GM19025 (cell line): ENCODE measurements around the gene ATP5PD.
"Not testable (repeated sequence)": the region's sequence is repeated elsewhere in the genome, so short reads cannot be mapped to it uniquely, and the experiment has no call there.

Experiments used
- ATAC-seq: cut with Tn5 transposase; IDR thresholded peaks from one replicate; pipeline ENCODE4 v1.9.1; 2021; ENCODE audit warnings: mild to moderate bottlenecking, low read depth, moderate library complexity; ENCODE audit not compliant: unreplicated experiment

Gene ATP5PD

DNA sequence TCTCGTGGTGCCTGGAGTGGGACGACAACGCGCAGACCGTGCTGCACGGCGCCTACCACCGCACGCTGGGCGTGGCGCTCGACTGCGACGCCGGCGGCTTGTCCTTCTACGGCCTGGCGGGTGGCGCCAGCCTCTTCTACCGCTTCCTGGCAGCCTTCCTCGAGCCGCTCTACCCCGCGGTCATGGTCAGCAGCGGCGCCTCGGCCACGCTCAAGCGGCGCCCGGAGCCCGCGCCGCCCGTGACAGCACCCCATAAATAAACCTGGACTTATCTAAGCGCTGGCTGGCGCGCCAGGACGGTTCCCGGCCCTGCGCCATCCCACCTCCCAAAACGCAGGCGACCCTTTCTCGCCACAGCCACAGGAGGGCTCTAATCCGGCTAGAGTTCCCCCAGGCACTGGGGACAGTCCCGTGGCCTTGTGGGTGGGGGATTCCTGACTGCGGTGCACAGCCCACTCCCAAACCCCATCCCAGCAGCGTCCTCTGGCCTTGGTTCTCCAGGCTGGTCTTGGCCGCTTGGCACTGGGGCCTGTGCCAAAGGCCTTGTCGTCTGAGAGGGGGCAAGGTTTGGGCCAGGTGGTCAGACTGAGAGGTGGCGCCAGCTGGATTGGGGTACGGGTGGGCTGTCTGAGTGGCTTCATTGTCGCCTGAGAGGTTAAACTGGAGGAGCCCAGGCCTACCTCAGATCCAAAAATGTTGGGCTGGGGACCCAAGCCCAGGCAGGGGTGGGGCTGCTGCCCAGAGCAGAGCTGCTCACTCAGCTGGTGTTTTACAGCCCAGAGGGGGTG is 30.9 kb upstream of the ATP5PD start:
- ATAC-seq: peak; percentile 44

DNA sequence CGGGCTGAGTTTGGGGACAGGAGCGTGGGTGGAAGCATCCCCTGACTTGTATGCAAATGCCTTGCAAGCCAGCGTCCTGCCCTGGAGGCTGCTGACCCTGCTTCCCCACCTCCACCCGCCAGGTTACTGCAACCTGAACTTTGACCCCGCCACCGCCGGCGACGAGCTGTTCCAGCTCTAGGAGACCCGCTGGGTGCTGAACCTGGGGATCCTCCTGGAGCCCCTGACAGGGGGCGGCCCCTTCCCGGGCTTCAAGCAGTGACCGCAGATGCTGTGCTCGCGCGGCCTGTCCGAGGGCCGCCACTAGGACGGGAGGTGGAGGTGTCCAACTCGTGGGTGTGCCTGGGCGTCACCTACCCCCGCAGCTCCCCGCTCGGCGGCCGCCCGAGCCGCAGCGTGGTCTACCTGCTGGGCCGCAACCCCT is 30.3 kb upstream of the ATP5PD start:
- no peak for ATAC-seq

DNA sequence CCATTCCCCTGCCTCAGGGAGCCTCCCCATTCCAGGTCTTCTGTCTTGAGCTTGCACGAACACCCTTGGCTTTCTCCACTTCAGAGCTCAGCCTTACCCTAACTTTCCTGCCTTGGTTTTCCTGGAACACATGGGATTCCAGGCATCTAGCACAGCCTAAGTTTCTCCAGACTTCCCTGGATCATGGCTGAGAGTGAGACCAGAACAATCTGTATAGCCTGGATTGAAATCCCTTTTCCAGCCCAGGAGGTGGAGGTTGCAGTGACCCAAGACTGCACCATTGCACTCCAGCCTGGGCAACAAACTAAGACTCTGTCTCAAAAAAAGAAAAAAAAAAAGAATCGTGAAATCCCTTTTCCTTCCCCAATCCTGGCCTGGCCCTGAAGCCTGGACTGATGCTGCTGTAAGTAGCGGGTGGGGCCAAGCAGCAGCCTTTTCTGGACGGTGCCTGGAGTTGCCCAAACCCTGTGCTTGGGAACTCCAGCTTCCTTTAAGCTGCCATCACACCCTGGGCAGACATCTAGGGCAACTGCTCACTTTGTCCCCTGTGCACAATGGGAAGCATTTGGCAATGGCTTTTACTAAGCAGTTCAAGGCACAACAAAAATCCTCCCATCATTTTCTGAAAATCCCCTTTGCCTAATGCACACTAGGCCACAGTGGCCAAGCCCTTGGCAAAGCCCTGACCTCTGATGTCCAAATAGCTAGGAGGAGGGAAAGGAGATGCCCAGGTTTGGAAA is 29.0 kb upstream of the ATP5PD start:
- no peak for ATAC-seq

DNA sequence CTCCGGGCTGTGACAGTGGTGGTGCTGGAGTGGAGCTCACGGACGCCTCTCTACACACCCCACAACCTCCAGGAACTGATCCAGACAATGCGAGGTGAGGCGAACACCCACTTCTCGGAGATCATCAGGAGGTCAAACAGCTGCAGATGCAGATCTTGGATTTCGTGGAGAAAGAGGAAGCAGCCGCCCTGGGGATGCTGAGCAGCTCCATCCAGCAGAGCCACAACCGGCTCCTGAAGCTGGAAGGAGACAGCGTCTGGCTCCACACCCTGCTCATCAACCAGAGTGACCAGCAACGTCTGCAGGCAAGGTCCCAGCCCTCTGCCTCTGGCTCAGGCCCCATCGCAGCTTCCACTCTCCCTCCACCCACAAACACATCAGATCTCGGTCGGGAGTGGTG is 27.8 kb upstream of the ATP5PD start:
- no peak for ATAC-seq

DNA sequence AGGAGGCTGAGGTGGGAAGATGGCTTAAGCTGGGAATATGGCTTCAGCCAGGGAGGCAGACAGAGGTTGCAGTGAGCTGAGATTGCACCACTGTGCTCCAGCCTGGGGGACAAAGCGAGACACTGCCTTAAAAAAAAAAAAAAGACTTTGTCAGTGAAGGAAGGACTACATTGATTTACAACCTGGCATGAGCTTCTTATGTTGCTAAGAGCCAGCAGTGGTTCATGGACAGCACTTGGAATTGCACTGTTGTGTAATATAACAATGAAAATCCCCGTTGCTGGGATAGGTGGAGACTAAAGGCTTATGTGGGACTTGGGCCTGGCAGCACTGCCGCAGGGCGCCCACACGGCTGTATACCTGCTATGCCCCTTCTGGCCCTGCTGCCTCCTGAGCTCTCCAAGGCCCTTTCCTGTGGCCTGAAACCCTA is 26.9 kb upstream of the ATP5PD start:
- no peak for ATAC-seq

DNA sequence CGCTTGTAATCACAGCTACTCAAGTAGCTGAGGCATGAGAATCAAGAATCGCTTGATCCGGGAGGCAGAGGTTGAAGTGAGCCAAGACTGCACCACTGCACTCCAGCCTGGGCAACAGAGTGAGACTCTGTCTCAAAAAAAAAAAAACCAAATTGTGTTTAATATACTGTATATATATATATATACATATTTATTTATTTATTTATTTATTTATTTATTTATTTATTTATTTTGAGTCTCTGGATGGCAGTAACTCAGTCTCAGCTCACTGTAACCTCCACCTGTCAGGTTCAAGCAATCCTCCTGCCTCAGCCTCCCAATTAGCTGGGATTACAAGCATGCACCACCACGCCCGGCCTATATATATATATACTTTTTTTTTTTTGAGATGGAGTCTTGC is 26.1 kb upstream of the ATP5PD start:
- not testable (repeated sequence) for ATAC-seq

DNA sequence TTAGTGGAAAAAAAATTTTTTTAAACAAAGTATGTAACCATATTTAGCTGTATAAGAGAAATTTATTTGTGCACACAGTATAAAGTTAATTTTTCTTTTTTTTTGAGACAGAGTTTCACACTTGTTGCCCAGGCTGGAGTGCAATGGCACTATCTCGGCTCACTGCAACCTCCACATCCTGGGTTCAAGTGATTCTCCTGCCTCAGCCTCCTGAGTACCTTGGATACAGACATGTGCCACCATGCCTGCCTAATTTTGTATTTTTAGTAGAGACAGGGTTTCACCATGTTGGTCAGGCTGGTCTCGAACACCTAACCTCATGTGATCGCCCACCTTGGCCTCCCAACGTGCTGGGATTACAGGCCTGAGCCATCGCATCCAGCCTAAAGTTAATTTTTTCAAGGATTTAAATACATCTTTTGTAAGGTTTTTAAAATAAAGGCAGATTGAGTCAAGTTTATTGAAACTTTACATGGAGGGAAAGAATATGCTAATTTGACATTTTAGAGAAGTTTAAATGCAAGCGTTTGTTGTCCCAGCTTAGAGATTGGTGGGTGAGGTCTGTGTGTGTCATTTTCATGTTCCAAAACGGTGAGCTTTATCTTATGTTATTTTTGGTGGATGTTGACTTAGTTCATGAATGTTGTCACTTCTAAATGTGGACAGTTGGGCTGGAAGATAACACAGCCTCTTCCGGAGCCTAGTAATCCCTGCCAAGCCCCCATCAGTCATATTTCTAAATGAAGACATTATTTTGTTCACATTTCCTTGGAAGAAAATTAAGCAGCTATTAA is 24.9 kb upstream of the ATP5PD start:
- not testable (repeated sequence) for ATAC-seq

DNA sequence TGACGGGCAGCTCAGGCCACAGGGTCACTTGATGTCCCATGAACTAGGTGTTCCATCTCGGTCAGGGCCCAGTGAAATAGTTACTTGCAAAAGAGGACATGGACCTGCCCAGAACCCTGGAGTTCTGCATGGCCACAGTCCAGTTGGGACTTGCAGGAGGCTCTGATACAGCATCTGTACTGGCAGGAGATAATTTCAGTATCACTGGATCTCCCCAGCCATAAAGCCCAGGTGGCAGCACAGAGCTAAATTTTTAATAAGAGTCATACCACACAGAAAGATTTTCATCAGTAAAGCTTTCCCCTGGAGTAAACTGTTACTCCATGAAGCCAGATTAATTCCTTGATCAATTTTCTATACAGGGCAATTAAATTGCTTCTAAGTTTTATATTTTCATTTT is 23.0 kb upstream of the ATP5PD start:
- ATAC-seq: no peak

DNA sequence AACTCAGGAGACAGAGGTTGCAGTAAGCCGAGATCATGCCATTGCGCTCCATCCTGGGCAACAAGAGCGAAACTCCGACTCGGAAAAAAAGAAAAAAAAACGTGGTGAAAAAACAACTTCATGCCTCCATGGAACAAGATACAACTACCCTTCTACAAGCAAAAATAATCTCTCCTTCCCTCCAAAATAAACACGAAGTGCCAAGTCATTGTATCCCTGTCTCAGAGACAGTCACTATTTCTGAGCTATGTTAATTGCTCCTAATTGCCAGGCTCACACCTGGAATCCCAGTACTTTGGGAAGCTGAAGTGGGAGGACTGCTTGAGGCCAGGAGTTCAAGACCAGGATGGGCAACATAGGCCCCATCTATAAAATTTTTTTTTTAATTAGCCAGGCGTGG is 22.0 kb upstream of the ATP5PD start:
- no peak for ATAC-seq

DNA sequence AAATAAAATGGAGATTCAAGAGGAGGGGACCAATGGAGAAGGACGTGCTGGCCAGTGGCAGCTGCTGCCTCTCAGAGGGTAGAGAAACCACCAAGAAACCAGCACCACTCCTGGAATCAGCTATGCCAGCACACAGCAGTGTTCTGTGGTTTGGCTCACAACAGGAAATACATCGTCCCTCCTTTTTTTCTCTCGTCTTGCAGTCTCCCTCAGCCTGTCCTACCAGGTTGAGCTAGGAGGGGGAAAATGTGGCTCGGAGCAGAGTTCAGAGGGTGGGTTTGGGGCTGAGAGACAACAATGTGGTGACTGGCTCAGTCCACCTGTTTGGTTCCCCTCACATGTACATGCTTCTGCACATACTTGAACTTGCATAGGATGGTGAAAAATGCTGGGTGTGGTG is 21.1 kb upstream of the ATP5PD start:
- ATAC-seq: no peak

DNA sequence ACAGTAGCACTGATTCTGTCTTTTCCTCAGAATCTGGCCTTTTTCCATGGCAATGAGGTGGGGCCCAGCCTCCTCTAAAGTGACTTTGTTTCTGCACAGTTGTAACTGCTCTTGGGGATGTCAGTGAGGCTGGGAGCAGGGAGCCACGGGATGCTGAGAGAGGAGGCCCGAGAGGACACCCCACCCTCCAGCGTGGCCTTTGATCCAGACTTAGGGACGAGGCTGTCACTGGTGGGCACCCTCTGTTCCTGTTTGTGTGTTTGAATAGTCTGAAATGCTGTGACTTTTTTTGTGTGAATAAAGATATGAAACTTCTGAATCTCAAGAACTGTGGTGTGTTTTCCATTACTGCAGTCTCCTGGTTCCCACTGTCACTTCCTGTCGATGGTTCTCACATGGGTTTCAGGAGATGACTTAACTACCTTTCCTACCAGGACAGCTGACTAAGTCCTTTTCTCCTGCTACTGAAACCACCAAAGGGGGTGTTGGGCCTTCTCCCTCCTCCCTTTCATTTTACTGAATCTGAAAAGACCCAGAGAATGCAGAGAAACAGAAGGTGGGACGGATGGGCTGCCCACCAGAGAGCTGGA is 18.9 kb upstream of the ATP5PD start:
- no peak for ATAC-seq

DNA sequence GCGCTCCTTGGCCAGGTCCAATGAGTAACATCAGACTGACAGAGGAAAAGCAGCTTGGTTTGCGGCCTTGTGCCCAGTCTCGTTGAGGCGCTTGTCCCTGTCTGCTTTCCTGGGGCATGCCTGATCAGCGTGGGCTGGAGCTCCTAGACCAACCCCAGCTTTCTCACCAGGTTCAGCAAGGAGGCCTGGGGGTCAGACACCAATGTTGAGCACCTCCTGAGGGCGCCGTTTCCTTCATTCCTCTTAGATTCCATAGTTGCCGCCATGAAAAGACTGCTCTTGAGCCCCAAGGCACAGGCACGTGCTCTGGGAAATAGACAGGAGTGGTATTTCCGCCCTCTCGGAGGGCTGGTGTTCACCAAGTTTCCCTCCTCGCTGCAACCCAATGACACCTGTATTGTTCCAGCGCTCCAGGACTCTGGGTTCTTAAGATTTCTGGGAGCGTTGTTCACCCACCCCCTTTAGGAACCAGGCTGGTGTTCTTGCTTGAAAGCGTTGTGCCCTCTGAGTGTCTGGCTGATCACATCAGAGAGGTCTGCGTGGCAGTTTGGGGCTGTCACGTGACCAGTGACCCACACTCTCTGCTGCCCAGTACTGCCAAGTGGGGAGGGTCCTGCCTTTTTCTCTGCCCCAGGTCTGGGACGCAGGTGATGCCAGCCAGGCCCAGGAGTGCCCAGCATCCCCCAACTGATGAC is 18.2 kb upstream of the ATP5PD start:
- ATAC-seq: no peak

DNA sequence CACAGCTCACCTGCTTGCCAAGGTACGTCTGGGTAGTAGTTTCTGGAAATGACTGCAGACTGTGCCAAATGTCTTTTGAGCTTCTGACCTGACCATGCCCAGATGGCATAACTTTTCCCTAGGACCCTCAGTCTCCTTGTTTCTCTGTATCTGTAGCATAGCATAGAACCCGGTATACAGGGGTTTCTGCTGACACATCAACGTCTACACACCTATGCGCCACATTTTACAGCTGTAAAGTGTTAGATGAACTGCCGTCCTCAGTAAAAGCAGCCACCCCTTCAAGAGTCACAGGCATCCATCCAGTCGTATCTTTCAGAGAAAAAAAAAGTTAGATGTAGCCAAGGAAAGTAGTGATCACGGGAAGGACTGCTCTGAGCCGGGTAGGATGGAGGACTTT is 17.7 kb upstream of the ATP5PD start:
- no peak for ATAC-seq

DNA sequence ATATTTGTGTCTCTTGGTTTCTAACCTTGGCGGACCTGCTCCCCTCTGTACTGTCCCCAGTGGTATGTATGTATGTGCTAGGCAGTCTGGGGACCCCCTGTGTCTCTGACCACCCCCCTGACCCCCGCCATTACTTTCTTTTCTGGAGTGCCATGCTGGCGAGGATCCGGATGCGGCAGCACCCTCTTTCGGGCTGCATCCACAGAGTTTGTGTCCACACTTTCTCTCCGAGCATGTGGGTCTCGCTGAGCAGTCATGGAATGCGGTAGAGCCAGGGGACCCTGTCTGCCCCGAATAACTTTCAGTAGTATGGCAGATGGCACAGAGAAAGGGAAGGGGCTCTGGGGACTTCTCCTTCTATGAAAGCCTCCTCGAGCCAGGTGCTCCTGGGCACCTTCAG is 17.3 kb upstream of the ATP5PD start:
- ATAC-seq: no peak

DNA sequence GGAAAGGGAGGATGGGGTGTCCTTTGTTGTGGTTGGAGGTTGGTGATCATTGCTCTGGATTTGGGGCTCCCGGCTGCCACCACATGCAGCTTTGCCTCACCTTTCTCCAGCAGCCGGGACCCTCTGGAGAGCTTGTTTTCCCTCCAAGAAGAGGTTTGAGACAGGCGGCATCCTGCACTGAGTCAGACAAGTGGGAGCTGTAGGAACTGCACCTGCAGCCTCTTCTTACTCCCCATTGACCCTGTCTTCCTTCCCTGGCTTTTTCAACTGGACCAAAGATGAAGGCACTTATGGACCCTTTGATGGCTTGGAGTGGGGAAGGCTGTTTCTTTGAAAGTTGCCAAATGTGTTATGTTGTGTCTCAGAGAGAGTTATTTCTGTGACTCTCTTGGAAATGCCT is 16.9 kb upstream of the ATP5PD start:
- ATAC-seq: no peak

DNA sequence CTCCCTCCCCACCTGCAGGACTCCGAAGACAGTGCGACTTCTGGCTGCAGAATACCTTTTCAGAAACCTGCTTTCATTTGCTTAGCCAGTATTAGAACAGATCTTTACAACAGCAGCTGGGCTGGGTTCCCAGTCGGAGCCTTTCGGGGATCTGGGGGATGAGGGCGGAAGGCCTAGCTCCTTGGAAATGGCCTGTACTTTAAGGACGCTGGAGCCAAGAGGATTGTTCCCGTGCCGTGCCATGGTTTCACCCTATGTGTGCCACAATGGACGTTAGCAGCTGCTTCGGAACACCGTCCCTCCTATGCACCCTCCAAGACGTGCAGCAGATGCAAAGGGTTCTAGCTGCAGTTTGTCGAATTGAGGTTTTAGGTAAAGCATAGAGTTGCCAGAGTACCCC is 16.4 kb upstream of the ATP5PD start:
- ATAC-seq: no peak

DNA sequence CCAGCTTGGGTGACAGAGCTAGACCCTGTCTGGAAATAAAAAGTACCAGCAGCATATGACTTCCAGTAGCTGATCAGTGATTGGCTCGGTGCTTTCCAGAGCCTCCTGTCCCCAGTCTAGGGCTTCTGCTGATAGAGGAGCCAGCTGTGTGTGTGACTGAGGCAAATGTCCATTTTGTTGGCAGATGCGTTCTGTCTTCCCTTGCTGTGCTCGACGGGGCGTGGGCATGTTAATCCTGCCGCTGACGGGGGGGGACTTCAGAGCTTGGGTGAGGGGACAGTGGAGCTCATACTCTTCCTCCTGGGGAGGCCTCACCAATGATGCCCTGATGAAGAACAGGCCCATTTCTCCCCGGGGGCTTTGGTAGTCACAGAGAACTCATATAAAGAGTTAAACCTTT is 14.8 kb upstream of the ATP5PD start:
- ATAC-seq: no peak

DNA sequence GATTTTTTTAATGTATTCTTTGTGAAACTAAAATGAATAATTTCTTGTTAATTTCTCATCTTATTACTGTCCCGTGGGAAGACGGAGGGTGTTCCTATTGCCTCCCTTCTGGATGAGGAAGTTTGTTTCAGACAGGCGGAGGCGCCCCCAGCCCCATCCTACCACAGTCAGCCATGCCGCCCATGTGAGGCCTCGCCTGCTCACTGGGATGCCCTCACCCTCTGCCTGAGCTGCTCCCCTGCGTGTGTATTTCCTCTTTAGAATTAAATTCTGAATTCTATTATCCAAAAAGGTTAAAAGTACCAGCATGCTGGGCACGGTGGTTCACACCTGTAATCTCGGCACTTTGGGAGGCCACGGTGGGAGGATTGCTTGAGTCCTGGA is 14.3 kb upstream of the ATP5PD start:
- no peak for ATAC-seq

DNA sequence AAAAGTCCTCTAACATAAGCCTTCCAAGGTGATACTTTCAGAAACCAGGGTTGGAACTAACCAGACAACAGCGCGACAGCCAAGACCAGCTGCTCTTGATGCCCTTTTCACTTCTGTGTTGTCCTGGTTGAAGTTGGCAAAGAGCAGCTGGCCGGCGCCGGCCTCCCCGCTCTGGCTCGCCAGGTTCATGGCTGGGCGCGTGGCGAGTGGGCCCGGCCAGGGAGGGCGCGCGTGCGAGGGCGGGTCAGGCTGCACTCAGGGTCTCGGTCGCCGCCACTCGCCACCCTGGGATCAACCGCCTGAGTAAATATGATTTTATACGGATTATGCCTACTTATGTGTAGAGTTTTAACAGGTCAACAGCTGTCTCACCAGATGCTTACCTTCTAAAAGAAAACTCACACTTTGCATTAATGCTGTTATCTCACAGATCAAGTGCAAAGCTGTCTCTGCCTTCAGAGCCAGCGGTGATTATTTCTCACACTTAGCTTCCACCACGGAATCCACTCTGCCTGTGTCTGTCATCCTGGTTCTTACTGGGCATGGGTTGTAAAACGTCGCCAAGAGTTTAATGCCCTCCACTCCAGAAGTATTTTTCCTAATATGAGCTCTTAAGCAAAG is 13.8 kb upstream of the ATP5PD start:
- no peak for ATAC-seq
